ENCODE measurements around the gene PPP5C. TPM values are rescaled to one million over a fixed set of nuclear protein-coding genes. Genes with fewer than 3 reads are reported as not detected.

The PPP5C gene
- total and polyA plus RNA-seq, 9 of the 15 experiments (the other 6 are each of a cell fraction or from before 2014, with no cell fraction given), result 1.9 to 166 (median 108) TPM

DNA sequence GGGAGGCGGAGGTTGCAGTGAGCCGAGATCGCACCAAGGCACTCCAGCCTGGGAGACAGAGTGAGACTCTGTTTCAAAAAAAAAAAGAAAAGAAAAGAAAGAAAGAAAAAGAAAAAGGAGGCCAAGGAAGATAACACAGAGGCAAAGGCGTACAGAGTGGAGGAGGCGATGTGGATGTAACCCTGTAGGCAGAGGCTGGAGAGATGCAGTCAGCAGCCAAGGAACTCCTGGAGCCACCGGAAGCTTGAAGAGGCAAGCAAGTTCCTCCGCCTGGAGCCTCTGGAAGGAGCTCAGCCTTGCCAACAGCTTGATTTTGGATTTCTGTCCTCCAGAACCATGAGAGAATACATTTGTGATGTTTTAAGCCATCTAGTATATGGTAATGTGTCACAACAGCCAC, 73.2 kb downstream of the PPP5C start:
- Histone ChIP-seq H3K4me2 (ENCODE audit: insufficient read depth, low read length) (no peak overlapping the region), H2AFZ (ENCODE audit: low read depth, low read length) (peak overlapping the region; percentile 48; the same call in 1 of the 2 replicates), H3K27ac (ENCODE audit: extremely low read depth, low read depth, low read length) (no peak overlapping the region), H4K20me1 (replicated peaks; ENCODE audit: control insufficient read depth, insufficient read depth, low read length) (no peaks in the 10 kb centered on the region), H3K36me3 (ENCODE audit: control insufficient read depth, insufficient read depth, low read length) (no peaks in the 10 kb centered on the region), H3K4me1 (replicated peaks in 1 of 2; ENCODE audit: control insufficient read depth in 2 of 2, insufficient read depth in 2 of 2, low read length in 2 of 2) (peaks cover 13 to 22% of the 10 kb centered on the region in 2 experiments; a peak in 4 of 5 replicates), H3K79me2 (ENCODE audit: control insufficient read depth, insufficient read depth, low read length) (no peaks in the 10 kb centered on the region), H3K9ac (ENCODE audit: insufficient read depth in 1 of 2, low read depth in 2 of 2, low read length in 2 of 2) (no peak overlapping the region), H3K4me3 (no peak overlapping the region), H3K27me3 (ENCODE audit: control insufficient read depth in 2 of 2, insufficient read depth in 2 of 2, low read length in 2 of 2) (peaks cover 1 to 4% of the 10 kb centered on the region in 2 experiments; a peak in 2 of 5 replicates), H3K9me3 (replicated peaks; ENCODE audit: control insufficient read depth, insufficient read depth, low read depth, low read length) (peaks cover 1% of the 10 kb centered on the region), H3K9me1 (ENCODE audit: control insufficient read depth, insufficient read depth, low read length) (no peaks in the 10 kb centered on the region)
- POLR2A ChIA-PET, result interaction anchor here (0.6 to 1.7 kb wide), 3 partner anchors 12 to 45 kb away, joined by 3 read pairs; no protein-coding TSS in a partner anchor
- ATAC-seq (no peak), FAIRE-seq (no peak), DNase-seq (ENCODE audit: extremely low read depth in 1 of 4, low spot score in 3 of 4) (no peak)
- in situ Hi-C loops (cut with MboI) (no loop called here), intact Hi-C loops (cut with micrococcal nuclease) (no loop called here)
- CTCF ChIA-PET (ENCODE audit: low intra/inter-chr PET ratio), result no interaction called here
- BruUV-seq (replicated peaks), result no TSS peak
- 77% methylated on average over 5 of the region's 7 CpGs for WGBS (ENCODE audit: insufficient coverage, low coverage, missing lambda C conversion rate)
- TF ChIP-seq FOXJ2 (tag; IDR thresholded peaks at IDR 0.05) (no peak), ZNF780A (CRISPR knock-in tag; IDR thresholded peaks at IDR 0.05) (no peak), ARHGAP35 (IDR thresholded peaks at IDR 0.05; ENCODE audit: partially characterized antibody) (no peak), NR2C1 (IDR thresholded peaks at IDR 0.05) (no peak), NR2C1 (tag; IDR thresholded peaks at IDR 0.05) (no peak), ZNF3 (CRISPR knock-in tag; IDR thresholded peaks at IDR 0.05) (no peak), ERF (CRISPR knock-in tag; IDR thresholded peaks at IDR 0.05) (no peak), KAT2B (IDR thresholded peaks at IDR 0.05; ENCODE audit: low read depth, low read length) (no peak)
